Thyroid gland (tissue), 4 donors: ENCODE data around the gene RBP7.

ENCODE experiments used
- CTCF ChIP-seq, 6 experiments: fragments of 200-600 bp in 3 of 6; fragments of 450-650 bp in 3 of 6; sonication (generic) in 3 of 6; IDR thresholded peaks; one replicate each; pipeline ENCODE4 v1.5.1; 2016 to 2019; ENCODE audit warnings: antibody characterized with exemption in 6 of 6, mild to moderate bottlenecking in 2 of 6, inconsistent platforms in 1 of 6, moderate library complexity in 1 of 6
- POLR2A ChIP-seq, 2 donors: fragments of 450-650 bp; IDR thresholded peaks; one replicate each; pipeline ENCODE4 v1.6.1; 2017; ENCODE audit warnings: antibody characterized with exemption in 2 of 2, mild to moderate bottlenecking in 2 of 2, moderate library complexity in 1 of 2

DNA sequence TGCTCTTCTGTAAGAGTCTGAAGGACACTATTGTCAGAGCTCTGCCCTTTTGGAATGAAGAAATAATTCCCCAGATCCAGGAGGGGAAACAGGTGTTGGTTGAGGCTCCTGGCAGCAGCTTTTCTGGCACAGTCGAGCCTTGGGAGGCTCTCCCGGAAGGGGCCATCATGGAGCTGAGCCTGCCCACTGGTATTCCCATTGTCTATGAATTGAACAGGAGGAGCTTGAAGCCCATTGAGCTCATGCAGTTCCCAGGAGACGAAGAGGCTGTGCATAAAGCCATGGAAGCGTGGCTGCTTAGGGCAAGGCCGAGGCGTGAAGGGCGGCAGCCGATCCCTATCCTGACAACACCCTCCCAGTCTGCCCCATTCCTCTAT, 62.3 kb downstream of the RBP7 start:
- no peak for TF ChIP-seq CTCF (IDR thresholded peaks at IDR 0.05)
- no peak for TF ChIP-seq POLR2A (IDR thresholded peaks at IDR 0.05)
